Hippocampal formation (tissue), 2 donors: ENCODE measurements around the gene DDX3X.
"Not testable (repeated sequence)": the region's sequence is repeated elsewhere in the genome, so short reads cannot be mapped to it uniquely, and the experiment has no call there.

Experiments
- DNase-seq, 2 donors: peaks; one replicate each; lab custom pipeline; 2025; lab: John Stamatoyannopoulos, UW

The DDX3X gene

GRCh38 chrX:41329101-41329500, 4.9 kb upstream of the DDX3X start:
- no peak for DNase-seq

GRCh38 chrX:41332005-41332404, 2.0 kb upstream of the DDX3X start:
- no peak for DNase-seq

- DNase-seq: peak; percentile 17 to 18
Observed at GRCh38 chrX:41332408-41333002, 1.5 kb upstream of the DDX3X start.

GRCh38 chrX:41333003-41333743, 789 bp upstream of the DDX3X start:
- DNase-seq: peak; percentile 46 to 75

- peak; percentile 63 to 68 for DNase-seq
Observed at GRCh38 chrX:41334363-41335197, 618 bp downstream of the DDX3X start.

GRCh38 chrX:41335198-41335957, 1.4 kb downstream of the DDX3X start:
- no peak for DNase-seq

GRCh38 chrX:41335958-41336331, 2.0 kb downstream of the DDX3X start:
- no peak for DNase-seq

GRCh38 chrX:41336447-41336846, 2.5 kb downstream of the DDX3X start:
- no peak for DNase-seq

GRCh38 chrX:41337140-41337539, 3.2 kb downstream of the DDX3X start:
- no peak for DNase-seq

- no peak for DNase-seq
Observed at GRCh38 chrX:41338436-41338835, 4.5 kb downstream of the DDX3X start.

- DNase-seq: no peak
Observed at GRCh38 chrX:41339148-41339547, 5.2 kb downstream of the DDX3X start.

- DNase-seq: no peak
Observed at GRCh38 chrX:41344053-41344452, 10.1 kb downstream of the DDX3X start.

GRCh38 chrX:41347186-41347585, 13.2 kb downstream of the DDX3X start:
- DNase-seq: no peak

- no peak for DNase-seq
Observed at GRCh38 chrX:41348551-41348950, 14.6 kb downstream of the DDX3X start.

- DNase-seq: no peak
Observed at GRCh38 chrX:41350150-41350975, 16.4 kb downstream of the DDX3X start.

GRCh38 chrX:41350976-41351569, 17.1 kb downstream of the DDX3X start:
- no peak for DNase-seq

GRCh38 chrX:41351923-41352322, 18.0 kb downstream of the DDX3X start:
- DNase-seq: no peak

GRCh38 chrX:41352329-41352838, 18.4 kb downstream of the DDX3X start:
- no peak for DNase-seq

- DNase-seq: no peak
Observed at GRCh38 chrX:41353985-41354384, 20.0 kb downstream of the DDX3X start.

GRCh38 chrX:41369152-41369551, 35.2 kb downstream of the DDX3X start:
- DNase-seq: no peak

- DNase-seq: not testable (repeated sequence)
Observed at GRCh38 chrX:41371575-41371974, 37.6 kb downstream of the DDX3X start.
